22Rv1 (cell line): ENCODE measurements around the gene P2RY11.

Experiments
- H3K27ac ChIP-seq: fragments of 450-650 bp; 2 replicates; pipeline ENCODE4 v1.5.1; 2017
- ZFX ChIP-seq: fragments of 450-650 bp; IDR thresholded peaks from 2 replicates; pipeline ENCODE4 v1.6.1; 2017; ENCODE audit warnings: antibody characterized with exemption, borderline replicate concordance
- TF ChIP-seq, protein P1 (sequence below): fragments of 450-650 bp; IDR thresholded peaks from 2 replicates; pipeline ENCODE4 v1.5.1; 2017; ENCODE audit warnings: mild to moderate bottlenecking

P2RY11 gene

DNA sequence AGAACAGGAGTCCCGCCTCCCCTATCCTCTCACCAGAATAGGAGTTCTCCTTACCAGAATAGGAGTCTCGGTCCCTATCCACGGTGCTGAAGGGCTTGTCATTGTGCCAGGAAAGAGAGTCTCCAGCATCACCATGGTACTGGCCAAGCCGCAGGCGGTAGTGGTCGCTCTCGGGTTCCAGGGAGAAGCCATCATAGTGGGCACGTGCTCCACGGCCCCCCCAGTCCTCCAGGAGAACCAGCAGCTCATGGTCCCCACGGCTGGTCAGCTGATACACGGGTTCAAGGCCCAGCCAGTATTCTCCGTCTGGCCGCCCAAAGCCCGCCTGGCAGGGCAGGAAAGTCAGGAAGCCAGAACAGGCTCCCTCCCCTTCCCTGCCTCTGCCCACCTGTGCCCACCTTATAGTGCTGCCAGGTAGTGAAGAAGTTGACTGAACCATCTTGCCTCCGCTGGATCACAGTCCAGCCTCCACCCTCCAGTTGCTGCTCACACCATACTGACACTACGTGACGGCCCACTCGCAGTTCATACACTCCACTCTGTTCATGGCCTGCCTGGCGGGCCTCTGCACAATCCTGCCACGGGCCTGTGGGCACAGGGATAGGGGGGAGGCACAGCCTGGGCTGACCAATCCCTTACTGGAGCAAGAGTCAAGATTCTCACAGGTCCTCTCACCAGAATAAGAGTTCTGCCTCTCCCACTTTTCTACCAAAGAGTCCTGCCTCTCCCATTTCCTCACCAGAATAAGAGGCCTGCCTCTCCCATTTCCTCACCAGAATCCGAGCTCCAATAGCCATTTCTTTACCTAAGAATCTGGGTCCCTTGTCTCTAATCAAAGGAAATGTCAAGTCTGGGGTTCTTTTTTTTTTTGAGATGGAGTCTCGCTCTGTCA is 18.0 kb upstream of the P2RY11 start:
- TF ChIP-seq, protein P1, sequence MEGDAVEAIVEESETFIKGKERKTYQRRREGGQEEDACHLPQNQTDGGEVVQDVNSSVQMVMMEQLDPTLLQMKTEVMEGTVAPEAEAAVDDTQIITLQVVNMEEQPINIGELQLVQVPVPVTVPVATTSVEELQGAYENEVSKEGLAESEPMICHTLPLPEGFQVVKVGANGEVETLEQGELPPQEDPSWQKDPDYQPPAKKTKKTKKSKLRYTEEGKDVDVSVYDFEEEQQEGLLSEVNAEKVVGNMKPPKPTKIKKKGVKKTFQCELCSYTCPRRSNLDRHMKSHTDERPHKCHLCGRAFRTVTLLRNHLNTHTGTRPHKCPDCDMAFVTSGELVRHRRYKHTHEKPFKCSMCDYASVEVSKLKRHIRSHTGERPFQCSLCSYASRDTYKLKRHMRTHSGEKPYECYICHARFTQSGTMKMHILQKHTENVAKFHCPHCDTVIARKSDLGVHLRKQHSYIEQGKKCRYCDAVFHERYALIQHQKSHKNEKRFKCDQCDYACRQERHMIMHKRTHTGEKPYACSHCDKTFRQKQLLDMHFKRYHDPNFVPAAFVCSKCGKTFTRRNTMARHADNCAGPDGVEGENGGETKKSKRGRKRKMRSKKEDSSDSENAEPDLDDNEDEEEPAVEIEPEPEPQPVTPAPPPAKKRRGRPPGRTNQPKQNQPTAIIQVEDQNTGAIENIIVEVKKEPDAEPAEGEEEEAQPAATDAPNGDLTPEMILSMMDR, result no peak
- no peak overlapping the region for H3K27ac ChIP-seq

DNA sequence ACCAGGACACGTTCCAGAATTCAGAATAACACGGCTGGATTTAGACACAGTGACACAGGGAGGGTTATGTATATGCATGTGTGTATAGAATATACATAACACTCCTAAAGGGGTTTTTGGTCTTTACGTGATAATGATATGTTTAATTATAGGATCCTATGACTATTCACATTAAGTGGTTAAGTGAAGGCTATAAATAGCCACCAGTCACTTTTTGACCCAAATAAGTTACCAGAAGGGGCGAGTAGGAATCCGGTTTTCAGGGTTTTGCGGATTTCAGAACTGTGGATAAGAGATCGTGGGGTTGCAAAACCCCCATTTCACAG is 15.9 kb upstream of the P2RY11 start:
- TF ChIP-seq, protein P1, result no peak
- no peak for TF ChIP-seq ZFX
- H3K27ac ChIP-seq, result peak overlapping the region; percentile 58

DNA sequence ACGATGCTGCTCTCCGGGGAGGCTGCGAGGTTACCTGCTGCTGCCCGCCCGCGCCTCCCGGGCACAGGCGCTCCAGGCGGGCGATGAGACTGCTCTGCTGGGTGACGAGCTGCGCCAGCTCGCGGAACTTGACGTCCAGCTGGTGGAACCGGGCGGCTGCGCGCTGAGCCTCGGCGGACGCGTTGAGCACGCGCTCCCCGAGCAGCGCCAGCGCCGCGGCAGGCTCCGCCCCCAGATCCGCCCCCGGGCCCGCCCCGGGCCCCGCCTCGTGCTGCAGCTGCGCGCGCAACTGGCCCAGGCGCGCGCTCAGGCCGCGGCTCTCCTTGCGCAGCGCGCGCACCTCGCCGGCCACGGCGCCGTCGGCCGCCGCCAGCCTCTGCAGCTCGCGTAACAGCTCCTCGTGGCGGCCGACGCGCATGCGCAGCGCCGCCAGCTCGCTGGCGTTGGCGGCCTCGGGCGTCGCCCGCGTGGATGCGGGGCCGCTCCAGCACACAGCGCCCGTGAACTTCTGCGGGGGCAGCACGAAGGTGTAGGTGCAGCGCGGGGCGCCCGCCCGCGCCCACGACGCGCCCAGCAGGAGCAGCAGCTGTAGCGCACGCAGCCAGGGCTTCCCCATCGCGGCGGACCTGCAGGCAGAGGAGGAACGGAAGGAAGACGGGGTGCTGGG is 15.4 kb upstream of the P2RY11 start:
- H3K27ac ChIP-seq, result peak overlapping the region; percentile 58
- TF ChIP-seq, protein P1, result no peak
- no peak for TF ChIP-seq ZFX

DNA sequence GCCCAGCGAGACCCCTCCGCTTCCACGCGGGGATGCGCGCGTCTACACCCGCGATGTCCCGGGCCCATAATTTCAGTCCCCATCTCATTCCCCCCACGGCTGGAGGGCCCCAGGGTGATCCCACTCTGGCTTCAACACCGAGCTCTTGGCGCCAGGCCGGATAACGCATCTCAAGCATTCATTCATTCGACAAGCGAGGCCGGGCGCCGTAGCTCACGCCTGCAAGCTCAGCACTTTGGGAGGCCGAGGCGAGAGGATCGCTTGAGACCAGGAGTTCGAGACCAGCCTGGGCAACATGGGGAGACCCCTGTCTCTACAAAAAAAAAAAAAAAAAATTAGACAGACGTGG is 14.9 kb upstream of the P2RY11 start:
- TF ChIP-seq ZFX, result no peak
- peak overlapping the region; percentile 58 for H3K27ac ChIP-seq

DNA sequence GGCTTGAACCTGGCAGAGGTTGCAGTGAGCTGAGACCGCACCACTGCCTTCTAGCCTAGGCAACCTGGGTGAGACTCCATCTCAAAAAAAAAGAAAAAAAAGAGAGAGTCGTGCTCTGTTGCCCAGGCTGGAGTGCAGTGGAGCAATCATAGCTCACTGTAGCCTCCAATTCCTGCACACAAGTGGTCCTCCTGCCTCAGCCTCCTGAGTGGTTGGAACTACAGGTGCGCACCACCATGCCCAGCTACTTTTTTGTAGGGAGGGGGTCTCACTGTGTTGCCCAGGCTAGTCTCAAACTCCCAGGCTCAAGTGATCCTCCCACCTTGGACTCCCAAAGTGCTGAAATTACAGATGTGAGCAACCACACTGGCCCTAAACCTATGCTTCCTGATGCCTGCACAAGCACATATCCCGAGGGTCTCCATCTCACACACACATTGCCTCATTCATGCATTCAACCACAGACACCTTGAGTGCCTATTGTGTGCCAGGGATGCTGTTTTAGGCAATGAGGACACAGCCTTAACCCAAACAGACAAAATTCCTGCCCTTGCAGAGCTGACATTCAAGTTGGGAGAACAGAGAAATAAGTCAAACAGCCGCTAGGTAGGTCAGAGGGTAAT is 11.2 kb upstream of the P2RY11 start:
- TF ChIP-seq ZFX, result no peak
- TF ChIP-seq, protein P1, result no peak
- no peak overlapping the region for H3K27ac ChIP-seq

DNA sequence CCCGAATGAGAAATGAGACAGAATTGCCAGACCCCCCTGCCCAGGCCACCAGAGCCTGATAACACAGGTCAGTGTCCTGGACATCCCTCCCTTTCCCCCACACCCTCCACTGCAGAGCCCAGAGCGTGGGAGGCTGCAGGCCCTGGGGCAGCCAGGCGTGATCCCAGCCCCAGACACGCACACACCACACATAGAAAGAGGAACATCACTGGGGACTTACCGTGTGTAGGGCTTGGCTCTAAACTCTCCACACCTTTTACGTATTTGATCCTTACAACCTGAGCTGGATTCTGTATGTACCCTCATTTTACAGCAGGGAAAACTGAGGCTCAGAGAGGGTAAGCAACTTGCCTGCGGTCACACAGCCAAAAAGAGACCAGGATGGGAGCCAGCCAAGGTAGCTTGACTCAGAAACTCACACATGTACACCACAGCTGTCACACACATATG is 8.7 kb upstream of the P2RY11 start:
- H3K27ac ChIP-seq, result no peak overlapping the region
- TF ChIP-seq ZFX, result no peak
- TF ChIP-seq, protein P1, result no peak

DNA sequence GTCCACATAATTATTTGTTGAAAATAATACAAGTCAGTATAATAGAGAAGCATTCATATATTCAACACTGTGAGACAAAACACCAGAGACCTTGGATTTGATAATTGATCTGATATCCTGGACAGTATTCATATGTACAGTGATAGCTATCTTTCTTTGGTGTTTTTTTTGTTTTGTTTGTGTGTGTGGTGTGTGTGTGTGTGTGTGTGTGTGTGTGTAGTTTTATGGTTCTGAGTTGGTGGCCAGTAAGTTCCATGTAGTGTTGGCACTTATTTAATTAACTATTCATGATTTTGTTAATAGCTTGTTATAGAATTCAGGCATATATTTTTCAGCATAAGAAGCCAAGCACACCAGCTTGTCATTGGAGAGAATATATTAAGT is 7.4 kb upstream of the P2RY11 start:
- H3K27ac ChIP-seq, result no peak overlapping the region
- TF ChIP-seq ZFX, result no peak
- TF ChIP-seq, protein P1, result no peak
